K562 (cell line): ENCODE measurements around the gene VGLL4. TPM values are rescaled to one million over a fixed set of nuclear protein-coding genes. Genes with fewer than 3 reads are reported as not detected.
"Not testable (repeated sequence)": the region's sequence is repeated elsewhere in the genome, so short reads cannot be mapped to it uniquely, and the experiment has no call there.

Source experiments
- ATAC-seq: fragments of 200-7000 bp; cut with Tn5 transposase; 3 replicates; pipeline ENCODE4 v1.9.1; 2020; ENCODE audit warnings: moderate library complexity
- BruUV-seq: library from RNA; stranded (reverse); fragments of 400-500 nt; replicated peaks from 2 replicates; lab custom pipeline; 2021; lab: Mats Ljungman, UMichigan
- CTCF ChIA-PET: fragments of 300-600 bp; formaldehyde crosslinking; extraction: SDS; loops from one replicate; lab custom pipeline; 2021; ENCODE audit warnings: low intra/inter-chr PET ratio; lab: Yijun Ruan, JAX
- POLR2A ChIA-PET: fragments of 300-600, 350-650 bp; sonication (Branson Sonifier 250); formaldehyde crosslinking; extraction: SDS; loops from one replicate; lab custom pipeline; 2021; ENCODE audit warnings: antibody characterized with exemption, inconsistent platforms; lab: Yijun Ruan, JAX
- DNase-seq, 4 experiments: peaks; one replicate each; pipeline versions ENCODE4 v3.0.0 to v3.0.0-alpha.2; 2011 to 2018; ENCODE audit warnings: low spot score in 3 of 4, mixed read lengths in 3 of 4; ENCODE audit errors: extremely low read depth in 1 of 4
- FAIRE-seq: peaks from 2 replicates; lab custom pipeline; 2011; peaks lifted over from hg19 to GRCh38; lab: Jason Lieb, UNC
- H2AFZ ChIP-seq: 2 replicates; pipeline ENCODE4 v1.6.0; 2011; ENCODE audit warnings: low read depth, low read length, control low read depth, inconsistent platforms
- H3K27ac ChIP-seq: fragments of 200-600 bp; 3 replicates; pipeline ENCODE4 v1.8.0; 2011; ENCODE audit warnings: low read depth, mild to moderate bottlenecking, control low read depth, inconsistent platforms, low read length, moderate library complexity, mixed read lengths; ENCODE audit errors: extremely low read depth
- H3K27me3 ChIP-seq, 2 experiments: fragments of 300-600 bp in 1 of 2; 2 replicates in 1 of 2; 3 replicates in 1 of 2; pipeline versions ENCODE4 v1.6.0 to v1.8.0; 2011; ENCODE audit warnings: inconsistent platforms in 2 of 2, low read length in 2 of 2, mild to moderate bottlenecking in 1 of 2, mixed read lengths in 1 of 2, moderate library complexity in 1 of 2; ENCODE audit not compliant: control insufficient read depth in 2 of 2, insufficient read depth in 2 of 2
- H3K36me3 ChIP-seq: fragments of 300-600 bp; 3 replicates; pipeline ENCODE4 v1.8.0; 2011; ENCODE audit warnings: mild to moderate bottlenecking, low read length, inconsistent platforms; ENCODE audit not compliant: control insufficient read depth, insufficient read depth
- H3K4me1 ChIP-seq, 2 experiments: fragments of 200-600 bp in 1 of 2; replicated peaks in 1 of 2; 2 replicates in 1 of 2; 3 replicates in 1 of 2; pipeline versions ENCODE4 v1.5.1 to v1.8.0; 2011; ENCODE audit warnings: inconsistent platforms in 2 of 2, low read length in 2 of 2, mild to moderate bottlenecking in 1 of 2, mixed read lengths in 1 of 2, moderate library complexity in 1 of 2; ENCODE audit not compliant: control insufficient read depth in 2 of 2, insufficient read depth in 2 of 2
- H3K4me2 ChIP-seq: 2 replicates; pipeline ENCODE4 v1.6.1; 2011; ENCODE audit warnings: low read length, control low read depth, inconsistent platforms, mixed read lengths; ENCODE audit not compliant: insufficient read depth
- H3K4me3 ChIP-seq: fragments of 200-600 bp; sonication (generic), shearing (Covaris generic); 2 replicates; pipeline ENCODE4 v1.5.1; 2016; ENCODE audit warnings: control low read depth, inconsistent platforms
- H3K79me2 ChIP-seq: fragments of 200-600 bp; 3 replicates; pipeline ENCODE4 v1.8.0; 2011; ENCODE audit warnings: low read length, inconsistent platforms; ENCODE audit not compliant: control insufficient read depth, insufficient read depth
- H3K9ac ChIP-seq, 2 experiments: 2 replicates each; pipeline versions ENCODE4 v1.6.0 to v1.6.1; 2011; ENCODE audit warnings: low read depth in 2 of 2, low read length in 2 of 2, control low read depth in 1 of 2, inconsistent platforms in 1 of 2, mild to moderate bottlenecking in 1 of 2, mixed read lengths in 1 of 2; ENCODE audit not compliant: insufficient read depth in 1 of 2
- H3K9me1 ChIP-seq: one replicate; pipeline ENCODE4 v1.6.0; 2011; ENCODE audit warnings: inconsistent platforms, mild to moderate bottlenecking, low read length, moderate library complexity; ENCODE audit not compliant: control insufficient read depth, insufficient read depth
- H3K9me3 ChIP-seq: replicated peaks from 2 replicates; pipeline ENCODE4 v1.5.1; 2011; ENCODE audit warnings: low read depth, low read length, inconsistent platforms; ENCODE audit not compliant: control insufficient read depth, insufficient read depth
- H4K20me1 ChIP-seq: replicated peaks from 2 replicates; pipeline ENCODE4 v1.6.1; 2011; ENCODE audit warnings: low read length, inconsistent platforms, mixed read lengths; ENCODE audit not compliant: control insufficient read depth, insufficient read depth
- WGBS: fragments of 100-300 bp; shearing (Covaris generic); methylation state at CpG from one replicate; pipeline ENCODE4 v1.1.6; 2016; ENCODE audit warnings: low coverage, mixed read lengths; ENCODE audit not compliant: insufficient coverage; ENCODE audit errors: missing lambda C conversion rate; 5-methylcytosine and 5-hydroxymethylcytosine counted together
- in situ Hi-C: fragments of 300-500 bp; cut with MboI; formaldehyde crosslinking; loops from 4 replicates; pipeline ENCODE4 v1.15.0; 2018; ENCODE audit warnings: inconsistent platforms, mixed read lengths
- intact Hi-C: fragments of 100-400 bp; cut with micrococcal nuclease; formaldehyde crosslinking; loops from 2 replicates; pipeline ENCODE4 v1.14.2; 2022
- polyA plus RNA-seq, 8 experiments: library from polyadenylated mRNA; depleted of rRNA in 4 of 8; stranded (reverse) in 5 of 8; unstranded in 3 of 8; fragments of >200 nt; fragmentation: Nextera tagmentation in 2 of 8; fragmentation: Illumina TruSeq in 1 of 8; extraction: Ambion mirVana in 2 of 8; extraction: Trizol in 1 of 8; gene quantifications; 2 replicates each; pipeline versions ENCODE4 v1.2.1 to v1.2.3, GENCODE V29; 2011 to 2014; ENCODE audit warnings: inconsistent platforms in 1 of 8, missing spikeins in 1 of 8
- total RNA-seq, 7 experiments: library from RNA; depleted of rRNA in 6 of 7; stranded (reverse); fragments of >200 nt in 6 of 7; fragmentation: Illumina TruSeq in 2 of 7; extraction: Trizol in 2 of 7; gene quantifications; 2 replicates each; pipeline versions ENCODE4 v1.2.1 to v1.2.3, GENCODE V29; 2011 to 2021; ENCODE audit warnings: low replicate concordance in 1 of 7

VGLL4 gene
- total and polyA plus RNA-seq, 9 of the 15 experiments (the other 6 are each of a cell fraction or from before 2014, with no cell fraction given), result 0.27 to 10.9 (median 8.6) TPM

- H3K4me2 ChIP-seq, H3K27me3 ChIP-seq, H4K20me1 ChIP-seq, H3K9me1 ChIP-seq, H2AFZ ChIP-seq, in situ Hi-C loops, ATAC-seq, H3K4me3 ChIP-seq, intact Hi-C loops, CTCF ChIA-PET, BruUV-seq, H3K79me2 ChIP-seq, H3K9me3 ChIP-seq, FAIRE-seq, H3K36me3 ChIP-seq, DNase-seq, H3K9ac ChIP-seq, H3K27ac ChIP-seq: not testable (repeated sequence)
- H3K4me1 ChIP-seq, result peaks cover 10 to 19% of the 10 kb centered on the region in 2 experiments
- 91% methylated on average over 21 of the region's 27 CpGs for whole genome bisulfite sequencing
- POLR2A ChIA-PET, result interaction anchor here (1.1 kb wide), 1 partner anchor 65 kb away, joined by 3 read pairs; no protein-coding TSS in a partner anchor
These were observed 130.4 kb downstream of the VGLL4 start for GRCh38 chr3:11513125-11513816.

GRCh38 chr3:11511606-11512005, 132.1 kb downstream of the VGLL4 start:
- in situ Hi-C loops, H3K9me1 ChIP-seq, H3K27ac ChIP-seq, ATAC-seq, H3K9me3 ChIP-seq, FAIRE-seq, intact Hi-C loops, H2AFZ ChIP-seq, H4K20me1 ChIP-seq, DNase-seq, BruUV-seq, H3K27me3 ChIP-seq, H3K36me3 ChIP-seq, H3K9ac ChIP-seq, H3K79me2 ChIP-seq, H3K4me2 ChIP-seq, H3K4me3 ChIP-seq, CTCF ChIA-PET: not testable (repeated sequence)
- peaks cover 10 to 21% of the 10 kb centered on the region in 2 experiments for H3K4me1 ChIP-seq
- WGBS, result 95% methylated on average over 8 of the region's 20 CpGs
- POLR2A ChIA-PET, result interaction anchor here (1.0 kb wide), 1 partner anchor 8 kb away, joined by 3 read pairs; no protein-coding TSS in a partner anchor
